Stomach smooth muscle (tissue), 2 donors: Measurements from ENCODE around the gene PRRX1.

ENCODE experiments used
- H3K27ac ChIP-seq: one replicate; pipeline ENCODE4 v1.7.0; 2013; ENCODE audit warnings: mild to moderate bottlenecking, low read length, inconsistent platforms
- H3K27me3 ChIP-seq, 2 donors: one replicate each; pipeline ENCODE4 v1.7.0; 2013; ENCODE audit warnings: low read length in 2 of 2; ENCODE audit not compliant: insufficient read depth in 2 of 2, control insufficient read depth in 1 of 2
- H3K36me3 ChIP-seq, 2 donors: one replicate each; pipeline ENCODE4 v1.7.0; 2013; ENCODE audit warnings: low read length in 2 of 2; ENCODE audit not compliant: control insufficient read depth in 2 of 2, insufficient read depth in 2 of 2
- H3K4me1 ChIP-seq: one replicate; pipeline ENCODE4 v1.7.0; 2013; ENCODE audit warnings: low read length; ENCODE audit not compliant: control insufficient read depth, insufficient read depth
- H3K4me3 ChIP-seq, 2 donors: one replicate each; pipeline ENCODE4 v1.7.0; 2013; ENCODE audit warnings: low read length in 2 of 2
- H3K9ac ChIP-seq, 2 donors: one replicate each; pipeline ENCODE4 v1.7.0; 2013; ENCODE audit warnings: low read length in 2 of 2, mild to moderate bottlenecking in 1 of 2
- H3K9me3 ChIP-seq, 2 donors: one replicate each; pipeline ENCODE4 v1.7.0; 2013; ENCODE audit warnings: low read length in 2 of 2; ENCODE audit not compliant: control insufficient read depth in 2 of 2
- donor health status: healthy.
- donor health status: Pancreatic carcinoma.

Gene PRRX1

GRCh38 chr1:170703591-170703990 lies 39.7 kb downstream of the PRRX1 start:
- Histone ChIP-seq H3K9ac (no peak overlapping the region), H3K36me3 (no peaks in the 10 kb centered on the region), H3K27me3 (no peaks in the 10 kb centered on the region), H3K4me3 (no peak overlapping the region), H3K9me3 (no peaks in the 10 kb centered on the region), H3K27ac (no peak overlapping the region), H3K4me1 (peaks cover 2% of the 10 kb centered on the region)

DNA sequence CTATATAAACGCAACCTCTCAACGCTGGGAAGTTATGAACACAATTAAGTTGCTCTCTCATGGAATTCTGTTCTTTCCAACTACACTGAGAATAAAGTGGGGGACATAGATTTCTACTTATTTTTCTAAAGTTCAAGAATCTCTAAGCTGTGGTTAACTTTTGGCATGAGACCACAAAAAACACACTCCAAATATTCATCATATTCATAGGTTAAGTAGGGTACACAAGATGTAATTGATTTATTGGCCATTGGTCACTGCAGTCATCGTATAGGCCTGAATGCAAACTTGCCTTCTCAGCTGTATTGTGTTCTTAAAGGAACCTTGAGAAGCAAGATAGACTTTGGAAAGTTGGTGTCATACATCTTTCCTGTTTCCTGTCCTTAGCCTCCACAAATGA lies 40.3 kb downstream of the PRRX1 start:
- no peak overlapping the region for H3K4me3 ChIP-seq
- no peak overlapping the region for H3K9ac ChIP-seq
- no peaks in the 10 kb centered on the region for H3K36me3 ChIP-seq
- H3K27ac ChIP-seq = no peak overlapping the region
- no peaks in the 10 kb centered on the region for H3K27me3 ChIP-seq
- H3K9me3 ChIP-seq = no peaks in the 10 kb centered on the region
- H3K4me1 ChIP-seq = peaks cover 2% of the 10 kb centered on the region

DNA sequence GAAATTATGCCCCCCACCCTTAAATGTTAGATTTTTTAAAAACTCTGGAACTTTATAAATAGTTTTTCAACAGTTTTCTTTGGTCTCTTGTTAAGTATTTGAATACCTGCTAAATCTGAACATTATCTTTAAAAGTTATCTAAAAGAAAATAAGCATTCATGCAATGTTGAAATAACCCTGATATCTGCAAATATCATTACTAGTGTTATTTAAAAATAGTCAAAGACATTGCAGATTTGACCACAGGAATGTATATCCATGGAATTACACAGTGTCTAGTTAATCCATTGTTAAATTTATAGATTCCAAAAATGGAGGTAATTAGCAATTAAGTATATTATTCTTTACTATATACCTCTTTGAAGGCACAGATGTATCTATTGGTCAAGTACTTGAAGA lies 42.0 kb downstream of the PRRX1 start:
- Histone ChIP-seq H3K9me3 (no peaks in the 10 kb centered on the region), H3K4me3 (no peak overlapping the region), H3K36me3 (no peaks in the 10 kb centered on the region), H3K27me3 (no peaks in the 10 kb centered on the region), H3K4me1 (no peaks in the 10 kb centered on the region), H3K9ac (no peak overlapping the region), H3K27ac (no peak overlapping the region)

- Histone ChIP-seq H3K27ac (no peak overlapping the region), H3K27me3 (no peaks in the 10 kb centered on the region), H3K4me3 (no peak overlapping the region), H3K9me3 (no peaks in the 10 kb centered on the region), H3K36me3 (no peaks in the 10 kb centered on the region), H3K9ac (no peak overlapping the region), H3K4me1 (no peaks in the 10 kb centered on the region)
Observed at GRCh38 chr1:170707117-170707516, 43.2 kb downstream of the PRRX1 start.

DNA sequence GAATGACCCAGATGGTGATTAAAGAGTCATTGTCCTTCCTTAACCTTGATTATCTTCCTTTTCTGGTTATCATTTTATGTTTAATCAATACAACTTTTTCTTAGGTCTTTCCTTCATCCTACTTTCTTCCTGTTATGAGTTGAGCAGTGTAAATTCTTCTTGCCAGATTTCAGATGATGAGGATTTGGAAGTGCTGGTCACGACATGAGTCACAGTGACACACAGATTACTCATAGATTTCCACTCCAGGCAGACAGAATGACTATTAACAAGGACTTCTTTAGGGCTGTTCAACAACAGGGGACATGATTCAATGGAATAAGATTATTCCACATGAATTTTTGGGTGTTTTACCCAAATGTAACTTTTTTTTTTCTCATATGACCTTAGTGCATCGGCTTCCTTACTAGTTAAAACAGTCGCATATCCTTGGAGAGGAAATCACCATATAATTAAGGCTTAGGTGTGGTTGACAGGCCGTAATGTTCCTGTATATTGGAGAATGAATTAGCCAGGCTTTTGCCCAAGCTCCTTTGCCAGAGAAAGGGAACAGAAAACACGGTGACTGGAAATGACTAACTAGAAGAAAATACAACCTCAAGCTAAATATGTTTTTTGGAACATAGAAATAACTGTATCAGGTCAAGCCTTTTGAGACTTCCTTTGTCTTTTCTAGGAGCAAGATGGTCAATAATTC lies 44.2 kb downstream of the PRRX1 start:
- H3K27ac ChIP-seq = no peak overlapping the region
- no peaks in the 10 kb centered on the region for H3K4me1 ChIP-seq
- no peaks in the 10 kb centered on the region for H3K27me3 ChIP-seq
- H3K4me3 ChIP-seq = no peak overlapping the region
- H3K9ac ChIP-seq = no peak overlapping the region
- no peaks in the 10 kb centered on the region for H3K9me3 ChIP-seq
- H3K36me3 ChIP-seq = no peaks in the 10 kb centered on the region

- H3K27ac ChIP-seq = no peak overlapping the region
Observed at GRCh38 chr1:170711682-170712081, 47.8 kb downstream of the PRRX1 start.

DNA sequence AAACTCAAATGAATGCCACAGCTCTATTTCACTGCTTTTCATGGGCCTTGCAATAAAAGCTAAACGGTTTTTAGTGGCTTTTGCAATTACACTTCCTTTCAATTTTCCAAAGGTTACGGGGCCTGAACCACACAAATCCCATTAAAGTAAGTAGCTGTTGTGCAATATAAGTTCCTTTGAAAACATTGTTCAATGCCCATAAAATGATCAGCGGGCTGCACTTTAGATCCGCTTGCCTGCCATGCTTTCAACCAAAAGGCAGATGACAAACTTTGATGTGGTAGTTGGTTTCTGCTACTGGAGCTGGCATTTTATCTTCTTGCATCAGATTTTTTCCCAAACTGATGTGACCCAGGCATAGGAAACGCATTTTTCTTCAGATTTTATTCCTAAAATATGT lies 50.2 kb downstream of the PRRX1 start:
- Histone ChIP-seq H3K36me3 (no peaks in the 10 kb centered on the region), H3K4me3 (no peak overlapping the region), H3K27me3 (no peaks in the 10 kb centered on the region), H3K4me1 (no peaks in the 10 kb centered on the region), H3K9ac (no peak overlapping the region), H3K9me3 (peaks cover 0 to 4% of the 10 kb centered on the region in 2 donors), H3K27ac (no peak overlapping the region)

More at GRCh38 chr1:170711682-170712081, 47.8 kb downstream of the PRRX1 start:
- no peaks in the 10 kb centered on the region for H3K36me3 ChIP-seq
- no peak overlapping the region for H3K4me3 ChIP-seq
- no peaks in the 10 kb centered on the region for H3K4me1 ChIP-seq
- no peaks in the 10 kb centered on the region for H3K27me3 ChIP-seq
- peaks cover 0 to 4% of the 10 kb centered on the region in 2 donors for H3K9me3 ChIP-seq
- H3K9ac ChIP-seq = no peak overlapping the region

GRCh38 chr1:170714938-170715337 lies 51.0 kb downstream of the PRRX1 start:
- Histone ChIP-seq H3K27me3 (no peaks in the 10 kb centered on the region), H3K4me3 (no peak overlapping the region), H3K9ac (no peak overlapping the region), H3K36me3 (no peaks in the 10 kb centered on the region), H3K9me3 (peaks cover 0 to 4% of the 10 kb centered on the region in 2 donors), H3K27ac (no peak overlapping the region), H3K4me1 (no peaks in the 10 kb centered on the region)

- Histone ChIP-seq H3K27me3 (no peaks in the 10 kb centered on the region), H3K4me3 (no peak overlapping the region), H3K4me1 (no peaks in the 10 kb centered on the region), H3K27ac (no peak overlapping the region), H3K9ac (no peak overlapping the region), H3K36me3 (no peaks in the 10 kb centered on the region), H3K9me3 (peaks cover 0 to 4% of the 10 kb centered on the region in 2 donors)
Observed at GRCh38 chr1:170716835-170717429, 53.0 kb downstream of the PRRX1 start.

- no peaks in the 10 kb centered on the region for H3K9me3 ChIP-seq
Observed at GRCh38 chr1:170720661-170721060, 56.7 kb downstream of the PRRX1 start.

GRCh38 chr1:170721621-170722020 lies 57.7 kb downstream of the PRRX1 start:
- no peak overlapping the region for H3K4me3 ChIP-seq
- no peaks in the 10 kb centered on the region for H3K27me3 ChIP-seq
- no peak overlapping the region for H3K9ac ChIP-seq
- no peaks in the 10 kb centered on the region for H3K36me3 ChIP-seq
- H3K4me1 ChIP-seq = no peaks in the 10 kb centered on the region
- no peak overlapping the region for H3K27ac ChIP-seq
- H3K9me3 ChIP-seq = no peaks in the 10 kb centered on the region

More at GRCh38 chr1:170720661-170721060, 56.7 kb downstream of the PRRX1 start:
- no peak overlapping the region for H3K4me3 ChIP-seq
- no peaks in the 10 kb centered on the region for H3K4me1 ChIP-seq
- H3K27ac ChIP-seq = no peak overlapping the region
- H3K27me3 ChIP-seq = no peaks in the 10 kb centered on the region
- no peak overlapping the region for H3K9ac ChIP-seq
- H3K36me3 ChIP-seq = no peaks in the 10 kb centered on the region
